Muscle layer of colon (tissue), 2 donors: Measurements from ENCODE around the gene TMEM151A.
"Not testable (repeated sequence)": the region's sequence is repeated elsewhere in the genome, so short reads cannot be mapped to it uniquely, and the experiment has no call there.

Experiments used
- H3K27ac ChIP-seq: one replicate; pipeline ENCODE4 v1.7.0; 2013; ENCODE audit warnings: low read depth, mild to moderate bottlenecking, low read length, moderate library complexity
- H3K27me3 ChIP-seq, 2 donors: one replicate each; pipeline ENCODE4 v1.7.0; 2013; ENCODE audit warnings: low read length in 2 of 2, mild to moderate bottlenecking in 2 of 2; ENCODE audit not compliant: insufficient read depth in 2 of 2, control insufficient read depth in 1 of 2
- H3K36me3 ChIP-seq: one replicate; pipeline ENCODE4 v1.7.0; 2013; ENCODE audit warnings: mild to moderate bottlenecking, low read length; ENCODE audit not compliant: insufficient read depth
- H3K4me1 ChIP-seq: one replicate; pipeline ENCODE4 v1.7.0; 2013; ENCODE audit warnings: mild to moderate bottlenecking, low read length; ENCODE audit not compliant: insufficient read depth
- H3K4me3 ChIP-seq, 2 donors: one replicate each; pipeline ENCODE4 v1.7.0; 2013; ENCODE audit warnings: low read length in 2 of 2, low read depth in 1 of 2, mild to moderate bottlenecking in 1 of 2, moderate library complexity in 1 of 2
- H3K9ac ChIP-seq: one replicate; pipeline ENCODE4 v1.7.0; 2013; ENCODE audit warnings: low read length
- H3K9me3 ChIP-seq: one replicate; pipeline ENCODE4 v1.7.0; 2013; ENCODE audit warnings: mild to moderate bottlenecking, low read length
- donor health status: abdominal sarcoma.
- donor health status: Adenocarcinoma of cecum.

Gene TMEM151A

GRCh38 chr11:66320748-66321147 lies 29.1 kb downstream of the TMEM151A start:
- not testable (repeated sequence) for H3K9me3 ChIP-seq, H3K27ac ChIP-seq, H3K36me3 ChIP-seq, H3K9ac ChIP-seq, H3K27me3 ChIP-seq, H3K4me3 ChIP-seq
- H3K4me1 ChIP-seq, result peaks cover 23% of the 10 kb centered on the region

GRCh38 chr11:66321606-66322005 lies 29.9 kb downstream of the TMEM151A start:
- no peaks in the 10 kb centered on the region for H3K9me3 ChIP-seq
- H3K9ac ChIP-seq, result no peak overlapping the region
- peaks cover 24% of the 10 kb centered on the region for H3K4me1 ChIP-seq
- H3K4me3 ChIP-seq, result no peak overlapping the region
- H3K36me3 ChIP-seq, result no peaks in the 10 kb centered on the region
- no peaks in the 10 kb centered on the region for H3K27me3 ChIP-seq
- H3K27ac ChIP-seq, result no peak overlapping the region

GRCh38 chr11:66322732-66323427 lies 31.2 kb downstream of the TMEM151A start:
- Histone ChIP-seq H3K36me3 (no peaks in the 10 kb centered on the region), H3K4me1 (peaks cover 29% of the 10 kb centered on the region), H3K9me3 (no peaks in the 10 kb centered on the region), H3K4me3 (no peak overlapping the region), H3K27ac (no peak overlapping the region), H3K9ac (no peak overlapping the region), H3K27me3 (no peaks in the 10 kb centered on the region)

DNA sequence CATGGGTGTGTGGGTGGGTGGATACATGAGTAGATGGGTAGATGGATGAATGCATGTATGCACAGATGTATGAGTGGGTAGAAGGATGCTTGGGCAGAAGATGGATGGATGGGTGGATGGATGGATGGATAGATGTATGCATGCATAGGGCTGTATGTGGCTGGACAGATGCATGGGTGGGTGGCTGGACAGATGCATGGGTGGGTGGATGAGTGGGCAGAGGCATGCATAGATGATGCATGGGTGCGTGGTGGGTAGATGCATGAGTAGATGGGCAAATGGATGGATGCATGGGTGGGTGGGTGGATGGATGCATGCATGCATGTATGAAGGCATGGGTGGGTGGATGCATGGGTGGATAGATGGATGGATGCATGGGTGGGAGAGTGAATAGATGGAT lies 32.0 kb downstream of the TMEM151A start:
- H3K4me3 ChIP-seq, result no peak overlapping the region
- H3K9ac ChIP-seq, result no peak overlapping the region
- no peaks in the 10 kb centered on the region for H3K27me3 ChIP-seq
- no peaks in the 10 kb centered on the region for H3K9me3 ChIP-seq
- no peaks in the 10 kb centered on the region for H3K36me3 ChIP-seq
- H3K4me1 ChIP-seq, result peaks cover 29% of the 10 kb centered on the region
- H3K27ac ChIP-seq, result no peak overlapping the region

DNA sequence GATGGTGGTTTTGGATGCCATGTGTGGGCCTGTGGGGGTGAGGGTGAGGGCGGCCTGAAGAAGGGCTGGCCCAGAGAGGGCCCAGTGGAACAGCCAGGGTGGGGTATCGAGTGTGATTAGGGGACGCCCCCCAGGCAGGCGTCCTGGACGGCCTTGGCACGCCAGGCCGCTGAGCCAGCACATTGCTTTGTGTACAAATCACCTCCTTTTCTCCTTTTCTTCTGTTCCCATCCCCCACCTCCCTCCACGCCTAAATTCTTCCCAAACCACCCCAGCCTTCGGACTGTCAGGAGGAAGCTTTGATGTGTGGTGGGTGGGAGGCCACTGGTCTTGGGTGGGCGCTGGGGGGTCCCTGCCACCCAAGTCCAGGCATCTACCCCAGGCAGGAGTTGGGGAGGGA lies 33.0 kb downstream of the TMEM151A start:
- no peak overlapping the region for H3K27ac ChIP-seq
- H3K9me3 ChIP-seq, result no peaks in the 10 kb centered on the region
- H3K9ac ChIP-seq, result no peak overlapping the region
- H3K4me3 ChIP-seq, result no peak overlapping the region
- peaks cover 29% of the 10 kb centered on the region for H3K4me1 ChIP-seq
- no peaks in the 10 kb centered on the region for H3K27me3 ChIP-seq
- H3K36me3 ChIP-seq, result no peaks in the 10 kb centered on the region

- Histone ChIP-seq H3K27ac (no peak overlapping the region), H3K9me3 (no peaks in the 10 kb centered on the region), H3K36me3 (no peaks in the 10 kb centered on the region), H3K4me3 (no peak overlapping the region), H3K9ac (no peak overlapping the region), H3K4me1 (peaks cover 29% of the 10 kb centered on the region), H3K27me3 (no peaks in the 10 kb centered on the region)
Observed at GRCh38 chr11:66325263-66325671, 33.6 kb downstream of the TMEM151A start.

GRCh38 chr11:66326261-66327111 lies 34.8 kb downstream of the TMEM151A start:
- no peak overlapping the region for H3K4me3 ChIP-seq
- H3K4me1 ChIP-seq, result peaks cover 29% of the 10 kb centered on the region
- no peaks in the 10 kb centered on the region for H3K36me3 ChIP-seq
- H3K9me3 ChIP-seq, result no peaks in the 10 kb centered on the region
- no peaks in the 10 kb centered on the region for H3K27me3 ChIP-seq
- H3K9ac ChIP-seq, result no peak overlapping the region
- peak overlapping the region; percentile 19 for H3K27ac ChIP-seq

GRCh38 chr11:66327171-66328030 lies 35.7 kb downstream of the TMEM151A start:
- no peaks in the 10 kb centered on the region for H3K9me3 ChIP-seq
- no peaks in the 10 kb centered on the region for H3K27me3 ChIP-seq
- H3K4me3 ChIP-seq, result no peak overlapping the region
- no peaks in the 10 kb centered on the region for H3K36me3 ChIP-seq
- H3K27ac ChIP-seq, result peak overlapping the region; percentile 19
- peaks cover 24% of the 10 kb centered on the region for H3K4me1 ChIP-seq
- H3K9ac ChIP-seq, result no peak overlapping the region

- Histone ChIP-seq H3K27ac (no peak overlapping the region), H3K9ac (no peak overlapping the region), H3K27me3 (no peaks in the 10 kb centered on the region), H3K4me1 (peaks cover 24% of the 10 kb centered on the region), H3K36me3 (no peaks in the 10 kb centered on the region), H3K4me3 (no peak overlapping the region), H3K9me3 (no peaks in the 10 kb centered on the region)
Observed at GRCh38 chr11:66328031-66328301, 36.3 kb downstream of the TMEM151A start.

DNA sequence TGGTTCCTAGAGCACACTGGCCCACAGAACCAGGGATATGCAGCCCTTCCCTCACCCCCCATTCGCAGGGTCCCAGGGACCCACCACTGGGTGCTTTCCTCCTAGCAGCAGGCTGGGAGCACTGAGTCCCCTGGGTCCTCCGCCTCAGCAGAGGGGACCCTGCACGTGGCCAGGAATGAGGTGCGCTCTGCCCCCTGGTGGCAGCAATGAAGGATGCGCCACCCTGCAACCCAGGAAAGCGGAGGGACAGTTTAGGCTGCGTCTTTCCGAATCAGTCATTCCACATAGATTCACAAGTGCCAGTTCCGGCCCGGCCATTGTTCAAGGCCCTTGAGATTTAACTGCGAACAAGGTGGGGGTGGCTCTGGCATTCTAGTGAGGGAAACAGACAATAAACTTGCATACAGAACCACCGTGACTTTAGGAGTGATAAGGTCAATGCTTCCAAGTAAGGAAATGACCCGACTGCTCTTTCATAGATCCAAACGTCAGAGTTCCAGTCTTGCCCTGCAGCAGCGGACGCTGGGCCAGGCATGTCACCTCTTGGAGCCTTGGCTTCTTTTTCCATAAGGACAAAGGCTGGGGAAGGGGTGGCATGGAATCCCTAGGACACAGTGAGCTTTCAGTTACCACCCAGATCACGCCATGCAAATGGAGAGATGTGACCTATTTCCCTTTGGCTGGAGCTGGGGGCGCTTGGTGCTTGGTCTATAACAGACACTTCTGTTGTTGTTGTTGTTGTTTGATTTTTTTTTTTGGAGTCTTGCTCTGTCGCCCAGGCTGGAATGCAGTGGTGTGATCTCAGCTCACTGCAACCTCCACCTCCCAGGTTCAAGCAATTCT lies 36.8 kb downstream of the TMEM151A start:
- H3K36me3 ChIP-seq, result no peaks in the 10 kb centered on the region
- H3K9me3 ChIP-seq, result no peaks in the 10 kb centered on the region
- H3K27me3 ChIP-seq, result peaks cover 0 to 5% of the 10 kb centered on the region in 2 donors
- no peak overlapping the region for H3K9ac ChIP-seq
- H3K4me1 ChIP-seq, result peaks cover 24% of the 10 kb centered on the region
- H3K4me3 ChIP-seq, result peak overlapping the region in 1 of 2 donors; percentile 10
- no peak overlapping the region for H3K27ac ChIP-seq
